Caco-2 (cell line): ENCODE results near the gene PODXL. TPM values are rescaled to one million over a fixed set of nuclear protein-coding genes. Genes with fewer than 3 reads are reported as not detected.

Experiments
- BruUV-seq: library from RNA; stranded (reverse); fragments of 400-500 nt; replicated peaks from 2 replicates; lab custom pipeline; 2021; lab: Mats Ljungman, UMichigan
- CTCF ChIA-PET: fragments of 300-600 bp; sonication (Branson Sonifier 250); formaldehyde crosslinking; loops from one replicate; lab custom pipeline; 2022; ENCODE audit warnings: antibody characterized with exemption; lab: Charles Lee
- POLR2A ChIA-PET: fragments of 300-600 bp; sonication (Branson Sonifier 250); formaldehyde crosslinking; loops from one replicate; lab custom pipeline; 2022; ENCODE audit warnings: antibody characterized with exemption; lab: Charles Lee
- DNase-seq, 2 experiments: peaks; one replicate each; pipeline versions ENCODE4 v3.0.0 to v3.0.0-alpha.2; 2020 to 2022
- H3K27me3 ChIP-seq: replicated peaks from 2 replicates; pipeline ENCODE4 v1.6.0; 2011; ENCODE audit warnings: low read length; ENCODE audit not compliant: control insufficient read depth, insufficient read depth
- H3K36me3 ChIP-seq: 2 replicates; pipeline ENCODE4 v1.5.1; 2011; ENCODE audit warnings: low read length; ENCODE audit not compliant: control insufficient read depth, insufficient read depth
- H3K4me1 ChIP-seq: fragments of 250-450 bp; sonication (Bioruptor Pico); 2 replicates; pipeline ENCODE4 v1.5.1; 2020; ENCODE audit warnings: mild to moderate bottlenecking
- H3K4me3 ChIP-seq: 2 replicates; pipeline ENCODE4 v1.5.1; 2011; ENCODE audit warnings: low read depth, mild to moderate bottlenecking, control low read depth, low read length
- H3K9me3 ChIP-seq: fragments of 250-450 bp; sonication (Bioruptor Pico); 2 replicates; pipeline ENCODE4 v1.5.1; 2020; ENCODE audit warnings: mild to moderate bottlenecking, moderate library complexity
- H3K27ac Mint-ChIP-seq: one replicate; pipeline ENCODE4 v1.8.0; 2022; ENCODE audit warnings: mixed read lengths; ENCODE audit not compliant: unreplicated experiment
- H3K27me3 Mint-ChIP-seq: one replicate; pipeline ENCODE4 v1.8.0; 2022; ENCODE audit warnings: mixed read lengths; ENCODE audit not compliant: insufficient read depth, unreplicated experiment
- H3K36me3 Mint-ChIP-seq: one replicate; pipeline ENCODE4 v1.8.0; 2022; ENCODE audit warnings: mild to moderate bottlenecking, mixed read lengths; ENCODE audit not compliant: insufficient read depth, unreplicated experiment
- H3K4me1 Mint-ChIP-seq: one replicate; pipeline ENCODE4 v1.8.0; 2022; ENCODE audit warnings: low read depth, mixed read lengths; ENCODE audit not compliant: unreplicated experiment
- H3K4me3 Mint-ChIP-seq: one replicate; pipeline ENCODE4 v1.8.0; 2022; ENCODE audit warnings: mild to moderate bottlenecking, moderate library complexity, mixed read lengths; ENCODE audit not compliant: unreplicated experiment
- H3K9me3 Mint-ChIP-seq: one replicate; pipeline ENCODE4 v1.8.0; 2022; ENCODE audit warnings: mixed read lengths; ENCODE audit not compliant: unreplicated experiment
- intact Hi-C: fragments of 100-400 bp; cut with micrococcal nuclease; formaldehyde crosslinking; loops from one replicate; pipeline ENCODE4 v1.10.0; 2022; ENCODE audit not compliant: unreplicated experiment
- total RNA-seq: library from RNA; stranded (reverse); gene quantifications from 2 replicates; pipeline ENCODE4 v1.2.3, GENCODE V29; 2022
- TF ChIP-seq, protein P1 (sequence below), 2 experiments: fragments of 200-600 bp in 1 of 2; IDR thresholded peaks; 1 replicate in 1 of 2; 2 replicates in 1 of 2; pipeline versions ENCODE4 v1.5.1 to v1.8.0; 2011 to 2022; ENCODE audit warnings: antibody characterized with exemption in 1 of 2, control low read depth in 1 of 2, inconsistent platforms in 1 of 2, low read depth in 1 of 2, low read length in 1 of 2, mild to moderate bottlenecking in 1 of 2, moderate library complexity in 1 of 2; ENCODE audit not compliant: insufficient read depth in 1 of 2, severe bottlenecking in 1 of 2, unreplicated experiment in 1 of 2

Gene PODXL
- total RNA-seq, 1 experiment from 2014 or later = 278 TPM

DNA sequence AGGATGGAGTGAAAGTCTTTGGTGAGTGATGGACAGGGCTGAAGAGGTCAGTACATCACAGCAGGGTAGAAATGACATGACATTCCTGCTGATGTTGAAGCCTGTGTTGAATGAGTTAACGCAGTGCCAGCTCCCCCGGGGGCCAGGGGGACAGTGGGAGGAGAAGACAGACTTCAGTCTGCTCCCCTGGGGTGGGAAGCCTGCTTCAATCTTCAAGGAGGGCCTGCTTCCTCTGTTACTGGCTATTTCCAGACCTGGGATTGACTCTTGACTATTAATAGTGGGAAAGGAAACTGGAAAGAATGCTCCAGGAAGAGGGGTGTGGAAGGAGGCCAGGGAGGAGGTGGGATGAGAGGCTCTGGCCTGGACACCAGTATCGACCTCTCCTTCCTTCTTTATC, 27.2 kb downstream of the PODXL start:
- ChIA-PET CTCF (no interaction called here), POLR2A (no interaction called here)
- H3K4me1 ChIP-seq = peaks cover 6% of the 10 kb centered on the region; the same call in 1 of the 2 replicates
- intact Hi-C loops = no loop called here
- H3K4me3 ChIP-seq = no peak overlapping the region
- Mint-ChIP-seq H3K9me3 (no peaks in the 10 kb centered on the region), H3K27me3 (no peaks in the 10 kb centered on the region), H3K36me3 (peaks cover 73% of the 10 kb centered on the region), H3K27ac (peak overlapping the region; percentile 5), H3K4me3 (no peak overlapping the region), H3K4me1 (peaks cover 25% of the 10 kb centered on the region)
- no peaks in the 10 kb centered on the region for H3K27me3 ChIP-seq
- BruUV-seq = no TSS peak
- no peaks in the 10 kb centered on the region for H3K9me3 ChIP-seq
- no peaks in the 10 kb centered on the region for H3K36me3 ChIP-seq
- TF ChIP-seq, protein P1, sequence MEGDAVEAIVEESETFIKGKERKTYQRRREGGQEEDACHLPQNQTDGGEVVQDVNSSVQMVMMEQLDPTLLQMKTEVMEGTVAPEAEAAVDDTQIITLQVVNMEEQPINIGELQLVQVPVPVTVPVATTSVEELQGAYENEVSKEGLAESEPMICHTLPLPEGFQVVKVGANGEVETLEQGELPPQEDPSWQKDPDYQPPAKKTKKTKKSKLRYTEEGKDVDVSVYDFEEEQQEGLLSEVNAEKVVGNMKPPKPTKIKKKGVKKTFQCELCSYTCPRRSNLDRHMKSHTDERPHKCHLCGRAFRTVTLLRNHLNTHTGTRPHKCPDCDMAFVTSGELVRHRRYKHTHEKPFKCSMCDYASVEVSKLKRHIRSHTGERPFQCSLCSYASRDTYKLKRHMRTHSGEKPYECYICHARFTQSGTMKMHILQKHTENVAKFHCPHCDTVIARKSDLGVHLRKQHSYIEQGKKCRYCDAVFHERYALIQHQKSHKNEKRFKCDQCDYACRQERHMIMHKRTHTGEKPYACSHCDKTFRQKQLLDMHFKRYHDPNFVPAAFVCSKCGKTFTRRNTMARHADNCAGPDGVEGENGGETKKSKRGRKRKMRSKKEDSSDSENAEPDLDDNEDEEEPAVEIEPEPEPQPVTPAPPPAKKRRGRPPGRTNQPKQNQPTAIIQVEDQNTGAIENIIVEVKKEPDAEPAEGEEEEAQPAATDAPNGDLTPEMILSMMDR (IDR thresholded peaks at IDR 0.05; ENCODE audit: insufficient read depth in 1 of 2, low read depth in 1 of 2, low read length in 1 of 2, severe bottlenecking in 1 of 2, unreplicated experiment in 1 of 2) = no peak
- no peak for DNase-seq

DNA sequence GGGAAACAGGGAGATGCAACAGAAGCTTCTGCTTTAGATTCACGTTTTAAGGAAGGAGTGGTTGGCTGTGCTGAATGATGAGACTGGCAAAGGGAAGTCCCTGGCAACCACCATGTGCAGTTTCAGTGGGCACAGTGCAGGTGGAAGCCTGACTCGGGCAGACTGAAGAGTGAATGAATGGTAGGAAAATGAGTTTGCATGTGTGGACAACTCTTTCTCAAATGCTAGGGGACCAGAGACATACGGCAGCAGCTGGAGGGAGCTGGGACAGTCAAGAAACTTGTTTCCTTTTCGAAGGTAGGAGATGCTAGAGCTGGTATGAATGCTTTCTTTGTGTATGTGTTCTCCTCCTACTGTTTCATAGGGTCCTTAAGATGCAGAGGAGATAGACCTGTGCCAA, 29.0 kb downstream of the PODXL start:
- no peak overlapping the region for H3K27ac Mint-ChIP-seq
- H3K36me3 ChIP-seq = no peaks in the 10 kb centered on the region
- no peaks in the 10 kb centered on the region for H3K9me3 Mint-ChIP-seq
- H3K4me1 Mint-ChIP-seq = peaks cover 34% of the 10 kb centered on the region
- H3K4me1 ChIP-seq = peaks cover 8% of the 10 kb centered on the region
- no TSS peak for BruUV-seq
- no peak overlapping the region for H3K4me3 Mint-ChIP-seq
- no peaks in the 10 kb centered on the region for H3K9me3 ChIP-seq
- peaks cover 64% of the 10 kb centered on the region for H3K36me3 Mint-ChIP-seq
- POLR2A ChIA-PET = no interaction called here
- no peak overlapping the region for H3K4me3 ChIP-seq
- no peaks in the 10 kb centered on the region for H3K27me3 Mint-ChIP-seq
- no peak for DNase-seq
- intact Hi-C loops = no loop called here
- TF ChIP-seq, protein P1 (IDR thresholded peaks at IDR 0.05; ENCODE audit: insufficient read depth in 1 of 2, low read depth in 1 of 2, low read length in 1 of 2, severe bottlenecking in 1 of 2, unreplicated experiment in 1 of 2) = no peak
- H3K27me3 ChIP-seq = no peaks in the 10 kb centered on the region
- CTCF ChIA-PET = no interaction called here

DNA sequence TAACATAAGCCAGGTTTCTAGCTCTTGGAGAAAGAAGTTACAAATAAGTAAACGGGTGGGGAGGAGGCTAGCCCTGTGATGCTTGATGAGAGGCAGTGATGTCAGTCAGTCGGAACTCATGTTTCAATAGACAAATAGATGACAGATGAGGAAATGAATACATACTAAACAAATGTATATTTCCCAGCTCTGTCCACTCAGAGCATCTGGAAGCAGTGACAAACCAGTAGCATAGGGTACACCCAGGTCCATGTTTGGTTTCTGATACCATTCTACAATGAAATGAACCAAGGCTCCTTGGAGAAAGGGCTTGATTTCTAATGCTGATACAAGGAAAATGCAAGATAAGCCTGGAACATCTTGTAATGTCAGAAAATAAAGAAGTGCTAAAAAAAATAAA, 30.6 kb downstream of the PODXL start:
- H3K27ac Mint-ChIP-seq = no peak overlapping the region
- Histone ChIP-seq H3K36me3 (no peaks in the 10 kb centered on the region), H3K4me3 (no peak overlapping the region), H3K9me3 (no peaks in the 10 kb centered on the region), H3K4me1 (peaks cover 20% of the 10 kb centered on the region), H3K27me3 (no peaks in the 10 kb centered on the region)
- CTCF ChIA-PET = interaction anchor here (0.6 kb wide), 1 partner anchor 162 kb away, joined by 5 read pairs; no protein-coding TSS in a partner anchor
- DNase-seq = no peak
- no peak overlapping the region for H3K4me3 Mint-ChIP-seq
- no peaks in the 10 kb centered on the region for H3K9me3 Mint-ChIP-seq
- TF ChIP-seq, protein P1 (IDR thresholded peaks at IDR 0.05; ENCODE audit: insufficient read depth in 1 of 2, low read depth in 1 of 2, low read length in 1 of 2, severe bottlenecking in 1 of 2, unreplicated experiment in 1 of 2) = no peak
- H3K4me1 Mint-ChIP-seq = peaks cover 29% of the 10 kb centered on the region
- no peaks in the 10 kb centered on the region for H3K27me3 Mint-ChIP-seq
- no TSS peak for BruUV-seq
- peaks cover 60% of the 10 kb centered on the region for H3K36me3 Mint-ChIP-seq
- POLR2A ChIA-PET = no interaction called here
- intact Hi-C loops = no loop called here
